Tibial nerve (tissue), 4 donors: ENCODE data around the gene FAM210A. TPM values are rescaled to one million over a fixed set of nuclear protein-coding genes. Genes with fewer than 3 reads are reported as not detected.
"Not testable (repeated sequence)": the region's sequence is repeated elsewhere in the genome, so short reads cannot be mapped to it uniquely, and the experiment has no call there.

Experiments
- DNase-seq, 2 donors: peaks; one replicate each; pipeline ENCODE4 v3.0.0-alpha.2; 2019; ENCODE audit warnings: low spot score in 2 of 2
- H3K27ac ChIP-seq, 4 donors: fragments of 200-600 bp; sonication (generic) in 3 of 4; one replicate each; pipeline ENCODE4 v1.5.1; 2017 to 2019; ENCODE audit warnings: mild to moderate bottlenecking in 1 of 4
- H3K27me3 ChIP-seq, 2 donors: fragments of 200-600 bp; sonication (generic) in 1 of 2; one replicate each; pipeline versions ENCODE4 v1.5.1 to v1.6.0; 2017 to 2019
- H3K36me3 ChIP-seq, 3 donors: fragments of 200-600 bp; sonication (generic); one replicate each; pipeline ENCODE4 v1.5.1; 2018 to 2019
- H3K4me1 ChIP-seq, 4 donors: fragments of 200-600 bp; sonication (generic) in 3 of 4; one replicate each; pipeline ENCODE4 v1.5.1; 2017 to 2019
- H3K4me3 ChIP-seq, 4 donors: fragments of 200-600 bp; sonication (generic) in 3 of 4; one replicate each; pipeline ENCODE4 v1.5.1; 2017 to 2019; ENCODE audit warnings: mild to moderate bottlenecking in 1 of 4, moderate library complexity in 1 of 4
- H3K9me3 ChIP-seq, 4 donors: fragments of 200-600 bp; sonication (generic) in 3 of 4; one replicate each; pipeline ENCODE4 v1.5.1; 2017 to 2019
- EP300 ChIP-seq, 2 donors: sonication (generic); formaldehyde crosslinking; IDR thresholded peaks; one replicate each; pipeline ENCODE4 v1.6.1; 2017; ENCODE audit warnings: antibody characterized with exemption in 2 of 2, mild to moderate bottlenecking in 1 of 2
- POLR2A ChIP-seq, 2 donors: fragments of 450-650 bp; IDR thresholded peaks; one replicate each; pipeline ENCODE4 v1.6.1; 2017; ENCODE audit warnings: antibody characterized with exemption in 2 of 2, mild to moderate bottlenecking in 2 of 2, moderate library complexity in 2 of 2
- WGBS, 2 donors: methylation state at CpG; one replicate each; pipeline ENCODE4 v1.1.5; 2018; 5-methylcytosine and 5-hydroxymethylcytosine counted together
- total RNA-seq, 4 donors: library from RNA; depleted of rRNA; stranded (reverse); fragments of >200 nt; gene quantifications; one replicate each; pipeline ENCODE4 v1.1.0, GENCODE V29; 2016
- TF ChIP-seq, protein P1 (sequence below), 5 experiments: fragments of 200-600 bp in 3 of 5; fragments of 450-650 bp in 2 of 5; sonication (generic) in 3 of 5; IDR thresholded peaks; one replicate each; pipeline ENCODE4 v1.5.1; 2016 to 2019; ENCODE audit warnings: antibody characterized with exemption in 5 of 5, mild to moderate bottlenecking in 3 of 5, moderate library complexity in 2 of 5

The FAM210A gene
- total RNA-seq, 4 donors from 2014 or later: 5.2 to 8.7 (median 7.3) TPM

DNA sequence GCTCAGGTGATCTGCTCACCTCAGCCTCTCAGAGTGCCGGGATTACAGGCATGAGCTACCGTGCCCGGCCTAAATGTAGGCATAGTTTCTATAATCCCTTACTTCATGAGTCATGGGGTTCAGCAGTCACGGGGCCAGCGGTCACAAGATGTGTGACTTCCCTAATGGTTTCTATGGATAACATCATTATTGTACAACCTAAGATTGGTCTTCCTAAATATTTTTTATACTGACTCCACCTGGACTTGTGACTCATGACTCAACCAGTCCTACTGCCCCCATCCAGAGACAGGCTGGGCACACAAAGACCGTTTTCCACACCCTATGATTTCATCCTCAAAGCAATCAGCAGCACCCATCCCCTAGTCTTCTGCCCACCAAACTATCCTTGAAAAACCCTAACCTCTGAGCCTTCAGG is 15.9 kb downstream of the FAM210A start:
- Histone ChIP-seq H3K4me3 (no peak overlapping the region), H3K27me3 (no peaks in the 10 kb centered on the region), H3K9me3 (no peaks in the 10 kb centered on the region), H3K27ac (no peak overlapping the region), H3K36me3 (peaks cover 0 to 4% (median 0%) of the 10 kb centered on the region in 3 donors), H3K4me1 (peaks cover 0 to 4% (median 0%) of the 10 kb centered on the region in 4 donors)
- TF ChIP-seq POLR2A (IDR thresholded peaks at IDR 0.05): no peak
- no peak for TF ChIP-seq EP300 (IDR thresholded peaks at IDR 0.05)
- TF ChIP-seq, protein P1, sequence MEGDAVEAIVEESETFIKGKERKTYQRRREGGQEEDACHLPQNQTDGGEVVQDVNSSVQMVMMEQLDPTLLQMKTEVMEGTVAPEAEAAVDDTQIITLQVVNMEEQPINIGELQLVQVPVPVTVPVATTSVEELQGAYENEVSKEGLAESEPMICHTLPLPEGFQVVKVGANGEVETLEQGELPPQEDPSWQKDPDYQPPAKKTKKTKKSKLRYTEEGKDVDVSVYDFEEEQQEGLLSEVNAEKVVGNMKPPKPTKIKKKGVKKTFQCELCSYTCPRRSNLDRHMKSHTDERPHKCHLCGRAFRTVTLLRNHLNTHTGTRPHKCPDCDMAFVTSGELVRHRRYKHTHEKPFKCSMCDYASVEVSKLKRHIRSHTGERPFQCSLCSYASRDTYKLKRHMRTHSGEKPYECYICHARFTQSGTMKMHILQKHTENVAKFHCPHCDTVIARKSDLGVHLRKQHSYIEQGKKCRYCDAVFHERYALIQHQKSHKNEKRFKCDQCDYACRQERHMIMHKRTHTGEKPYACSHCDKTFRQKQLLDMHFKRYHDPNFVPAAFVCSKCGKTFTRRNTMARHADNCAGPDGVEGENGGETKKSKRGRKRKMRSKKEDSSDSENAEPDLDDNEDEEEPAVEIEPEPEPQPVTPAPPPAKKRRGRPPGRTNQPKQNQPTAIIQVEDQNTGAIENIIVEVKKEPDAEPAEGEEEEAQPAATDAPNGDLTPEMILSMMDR (IDR thresholded peaks at IDR 0.05): no peak
- WGBS, 2 donors: 79 to 87% methylated on average over 6 of the region's 6 CpGs
- DNase-seq: no peak

DNA sequence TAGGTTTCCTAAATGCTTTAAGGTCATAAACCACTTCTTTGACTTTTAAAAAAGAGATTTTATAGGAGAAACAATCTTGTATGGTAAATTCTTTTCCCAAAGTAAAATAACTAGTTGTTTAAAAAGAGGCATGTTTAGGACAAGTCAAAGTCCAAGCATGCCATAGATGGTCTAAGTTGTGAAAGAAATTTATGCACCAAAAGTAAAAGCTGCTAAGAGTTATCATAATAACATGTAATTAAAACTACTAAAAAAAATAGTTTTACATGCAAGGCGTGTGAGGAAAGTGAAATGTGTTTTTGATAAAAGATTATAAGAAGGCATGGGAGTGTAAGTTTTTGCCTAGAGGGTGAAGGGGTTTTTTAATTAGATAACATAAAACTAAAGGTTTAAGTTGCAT is 22.5 kb downstream of the FAM210A start:
- H3K27ac ChIP-seq: no peak overlapping the region
- H3K4me1 ChIP-seq: no peaks in the 10 kb centered on the region
- no peak for DNase-seq
- peaks cover 0 to 28% (median 4%) of the 10 kb centered on the region in 4 donors for H3K9me3 ChIP-seq
- H3K27me3 ChIP-seq: no peaks in the 10 kb centered on the region
- TF ChIP-seq, protein P1 (IDR thresholded peaks at IDR 0.05): no peak
- no peak for TF ChIP-seq EP300 (IDR thresholded peaks at IDR 0.05)
- no peak for TF ChIP-seq POLR2A (IDR thresholded peaks at IDR 0.05)
- WGBS, 2 donors: 98% methylated on average over 1 of the region's 1 CpG
- H3K36me3 ChIP-seq: peaks cover 0 to 11% (median 0%) of the 10 kb centered on the region in 3 donors
- H3K4me3 ChIP-seq: no peak overlapping the region

DNA sequence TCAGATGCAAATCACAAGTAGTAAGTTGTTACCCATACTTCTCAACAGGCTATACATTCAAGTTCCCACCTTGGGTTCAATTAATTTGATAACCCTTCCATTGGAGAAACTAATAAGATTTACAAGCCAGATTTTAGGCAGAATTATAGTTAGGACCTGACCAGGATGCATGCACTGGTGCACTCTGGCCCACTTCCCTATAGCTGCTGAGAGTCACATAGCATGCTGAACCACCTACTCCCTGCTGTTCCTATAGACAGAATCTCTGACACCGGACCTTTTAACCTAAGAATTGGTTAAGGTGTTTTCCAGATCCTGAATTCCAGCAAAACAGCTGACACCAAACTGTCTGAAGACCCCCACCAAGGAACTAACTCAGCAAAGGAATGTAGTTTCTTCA is 26.2 kb downstream of the FAM210A start:
- TF ChIP-seq EP300 (IDR thresholded peaks at IDR 0.05) (no peak), POLR2A (IDR thresholded peaks at IDR 0.05) (no peak)
- TF ChIP-seq, protein P1 (IDR thresholded peaks at IDR 0.05): no peak
- peaks cover 0 to 13% (median 0%) of the 10 kb centered on the region in 3 donors for H3K36me3 ChIP-seq
- H3K27ac ChIP-seq: no peak overlapping the region
- DNase-seq: no peak
- peaks cover 0 to 32% (median 4%) of the 10 kb centered on the region in 4 donors for H3K9me3 ChIP-seq
- H3K4me3 ChIP-seq: no peak overlapping the region
- H3K4me1 ChIP-seq: no peaks in the 10 kb centered on the region
- H3K27me3 ChIP-seq: no peaks in the 10 kb centered on the region
- 100% methylated on average over 1 of the region's 1 CpG for WGBS, 2 donors

DNA sequence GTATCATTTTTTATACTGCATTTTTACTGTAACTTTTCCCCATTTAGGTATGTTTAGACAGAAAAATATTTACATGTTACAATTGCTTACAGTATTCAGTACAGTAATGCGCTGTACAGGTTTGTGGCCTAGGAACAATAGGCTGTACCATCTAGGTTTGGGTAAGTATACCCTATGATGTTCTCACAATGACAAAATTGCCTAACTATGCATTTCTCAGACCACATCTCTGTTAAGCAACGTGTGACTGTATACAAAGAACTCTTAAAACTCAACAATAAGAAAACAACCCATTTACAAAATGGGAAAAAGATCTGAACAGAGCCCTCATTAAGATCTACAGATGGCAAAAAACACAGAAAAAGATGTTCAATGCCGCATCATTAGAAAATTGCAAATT is 29.4 kb downstream of the FAM210A start:
- H3K9me3 ChIP-seq: peaks cover 0 to 22% (median 3%) of the 10 kb centered on the region in 4 donors
- H3K36me3 ChIP-seq: peaks cover 0 to 9% (median 0%) of the 10 kb centered on the region in 3 donors
- no peak overlapping the region for H3K27ac ChIP-seq
- H3K27me3 ChIP-seq: no peaks in the 10 kb centered on the region
- H3K4me1 ChIP-seq: no peaks in the 10 kb centered on the region
- 85 to 86% methylated on average over 3 of the region's 3 CpGs for WGBS, 2 donors
- TF ChIP-seq, protein P1 (IDR thresholded peaks at IDR 0.05): no peak
- TF ChIP-seq EP300 (IDR thresholded peaks at IDR 0.05) (no peak), POLR2A (IDR thresholded peaks at IDR 0.05) (no peak)
- no peak overlapping the region for H3K4me3 ChIP-seq
- DNase-seq: no peak

DNA sequence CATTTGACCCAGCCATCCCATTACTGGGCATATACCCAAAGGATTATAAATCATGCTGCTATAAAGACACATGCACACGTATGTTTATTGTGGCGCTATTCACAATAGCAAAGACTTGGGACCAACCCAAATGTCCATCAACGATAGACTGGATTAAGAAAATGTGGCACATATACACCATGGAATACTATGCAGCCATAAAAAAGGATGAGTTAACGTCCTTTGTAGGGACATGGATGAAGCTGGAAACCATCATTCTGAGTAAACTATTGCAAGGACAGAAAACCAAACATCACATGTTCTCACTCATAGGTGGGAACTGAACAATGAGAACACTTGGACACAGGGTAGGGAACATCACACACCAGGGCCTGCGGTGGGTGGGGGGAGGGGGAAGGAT is 31.0 kb downstream of the FAM210A start:
- not testable (repeated sequence) for H3K36me3 ChIP-seq, H3K4me3 ChIP-seq, H3K4me1 ChIP-seq, H3K9me3 ChIP-seq, H3K27ac ChIP-seq, DNase-seq, H3K27me3 ChIP-seq
- 95 to 97% methylated on average over 5 of the region's 5 CpGs for WGBS, 2 donors

DNA sequence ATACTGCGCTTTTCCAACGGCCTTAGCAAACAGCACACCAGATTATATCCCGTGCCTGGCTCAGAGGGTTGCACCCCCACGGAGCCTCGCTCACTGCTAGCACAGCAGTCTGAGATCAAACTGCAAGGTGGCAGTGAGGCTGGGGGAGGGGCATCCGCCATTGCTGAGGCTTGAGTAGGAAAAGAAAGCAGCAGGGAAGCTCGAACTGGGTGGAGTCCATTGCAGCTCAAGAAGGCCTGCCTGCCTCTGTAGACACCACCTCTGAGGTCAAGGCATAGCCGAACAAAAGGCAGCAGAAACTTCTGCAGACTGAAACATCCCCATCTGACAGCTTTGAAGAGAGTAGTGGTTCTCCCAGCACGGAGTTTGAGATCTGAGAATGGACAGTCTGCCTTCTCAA is 36.3 kb downstream of the FAM210A start:
- H3K4me3 ChIP-seq, H3K27ac ChIP-seq, H3K27me3 ChIP-seq, H3K4me1 ChIP-seq, DNase-seq, H3K9me3 ChIP-seq, H3K36me3 ChIP-seq: not testable (repeated sequence)
- 91 to 98% methylated on average over 9 of the region's 9 CpGs for WGBS, 2 donors
